Measurements from ENCODE around the gene HOXC4.

DNA sequence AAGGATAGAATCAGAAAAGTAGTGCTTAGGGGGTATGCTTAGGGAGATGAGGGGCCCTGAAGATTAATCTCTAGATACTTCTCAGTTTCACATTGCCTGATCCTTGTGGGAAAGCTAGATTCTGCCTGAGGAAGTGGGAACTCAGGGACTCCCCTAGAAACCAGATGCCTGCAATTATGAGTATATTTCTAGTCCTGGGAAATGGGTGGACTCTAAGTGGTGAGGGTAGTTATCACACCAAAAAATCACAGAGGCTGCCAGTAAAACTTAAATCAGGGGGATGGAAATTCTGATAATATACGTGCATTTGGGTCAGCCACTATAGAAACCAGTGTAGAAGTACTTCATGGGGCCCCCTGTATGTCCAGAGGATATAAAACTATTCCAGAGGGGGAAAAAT is 18.3 kb downstream of the HOXC4 start:
- peak; percentile 81 for TF ChIP-seq GATA2 (IDR thresholded peaks at IDR 0.05; ENCODE audit: low read depth, low read length)
- TF ChIP-seq GATA3 (IDR thresholded peaks at IDR 0.05; ENCODE audit: low read depth, low read length): peak; percentile 68
